ENCODE results near the gene NOP9.

Gene NOP9

GRCh38 chr14:24312736-24313507 lies 13.3 kb downstream of the NOP9 start:
- TF ChIP-seq CTCF (IDR thresholded peaks at IDR 0.05; ENCODE audit: insufficient read depth, low read depth, low read length, missing control alignments): no peak
- no peak overlapping the region for H3K4me3 ChIP-seq (ENCODE audit: low read length)
- no peak for DNase-seq (ENCODE audit: low read depth)

DNA sequence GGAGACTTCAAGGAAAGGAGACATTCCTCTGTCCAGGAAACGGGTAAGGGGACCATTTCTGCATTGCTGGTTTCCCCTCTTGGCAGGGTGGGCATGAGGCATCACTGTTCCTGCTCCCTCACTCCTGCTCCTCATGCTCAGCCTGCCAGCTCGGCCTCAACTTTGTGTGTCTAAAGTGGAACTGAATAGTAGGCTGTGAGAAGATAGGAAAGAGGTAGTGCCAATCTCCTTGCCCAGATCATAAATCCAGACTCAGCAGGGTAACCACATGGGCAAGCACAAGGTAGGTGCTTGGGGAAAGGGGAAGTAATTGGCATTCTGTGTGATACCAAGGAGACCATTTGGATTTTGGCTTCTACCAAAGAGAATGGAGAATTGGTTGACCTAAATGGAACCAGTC lies 14.3 kb downstream of the NOP9 start:
- no peak overlapping the region for H3K4me3 ChIP-seq (ENCODE audit: low read length)
- no peak for DNase-seq (ENCODE audit: low read depth)
- no peak for TF ChIP-seq CTCF (IDR thresholded peaks at IDR 0.05; ENCODE audit: insufficient read depth, low read depth, low read length, missing control alignments)

DNA sequence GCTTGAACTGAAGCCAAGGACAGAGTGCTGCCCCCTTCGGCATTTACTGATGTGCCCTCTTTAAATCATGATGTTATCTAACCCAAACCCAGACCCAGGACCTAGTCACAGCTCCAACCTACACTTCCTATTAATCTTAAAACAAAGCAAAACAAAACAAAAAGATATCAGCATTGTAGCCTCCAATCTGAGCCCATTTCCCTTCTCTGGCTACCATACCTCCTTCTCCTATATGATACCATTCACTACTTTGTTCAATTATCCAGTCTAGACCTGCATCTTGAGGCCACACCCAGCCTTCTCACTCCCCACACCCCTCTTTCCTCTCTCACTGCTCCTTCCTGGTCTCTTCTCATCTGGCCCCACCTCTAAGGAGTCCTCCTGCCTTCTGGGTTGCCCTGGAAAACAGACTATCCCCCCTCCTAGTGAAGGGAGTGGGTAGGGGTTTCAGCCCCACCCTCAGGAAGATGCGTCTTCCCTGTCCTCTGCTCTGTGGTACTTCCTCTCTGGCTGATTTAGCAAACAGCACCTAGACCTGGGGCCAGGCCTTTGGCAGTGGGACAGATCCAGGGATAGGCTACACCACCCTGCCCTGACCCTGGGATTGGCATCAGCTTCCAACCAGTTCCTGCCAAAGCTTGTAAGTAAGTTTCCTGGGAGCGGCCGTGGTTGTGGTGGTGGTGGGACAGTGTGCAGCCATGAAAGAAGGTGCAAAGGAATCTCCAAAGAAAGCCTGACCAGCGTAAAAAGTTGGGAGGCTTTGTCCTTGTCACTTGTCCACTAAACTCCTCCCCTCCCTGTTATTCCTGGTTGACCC lies 14.9 kb downstream of the NOP9 start:
- peak; percentile 52 for DNase-seq (ENCODE audit: low read depth)
- no peak for TF ChIP-seq CTCF (IDR thresholded peaks at IDR 0.05; ENCODE audit: insufficient read depth, low read depth, low read length, missing control alignments)
- no peak overlapping the region for H3K4me3 ChIP-seq (ENCODE audit: low read length)

GRCh38 chr14:24315243-24315806 lies 15.7 kb downstream of the NOP9 start:
- no peak overlapping the region for H3K4me3 ChIP-seq (ENCODE audit: low read length)
- no peak for TF ChIP-seq CTCF (IDR thresholded peaks at IDR 0.05; ENCODE audit: insufficient read depth, low read depth, low read length, missing control alignments)
- DNase-seq (ENCODE audit: low read depth): no peak

DNA sequence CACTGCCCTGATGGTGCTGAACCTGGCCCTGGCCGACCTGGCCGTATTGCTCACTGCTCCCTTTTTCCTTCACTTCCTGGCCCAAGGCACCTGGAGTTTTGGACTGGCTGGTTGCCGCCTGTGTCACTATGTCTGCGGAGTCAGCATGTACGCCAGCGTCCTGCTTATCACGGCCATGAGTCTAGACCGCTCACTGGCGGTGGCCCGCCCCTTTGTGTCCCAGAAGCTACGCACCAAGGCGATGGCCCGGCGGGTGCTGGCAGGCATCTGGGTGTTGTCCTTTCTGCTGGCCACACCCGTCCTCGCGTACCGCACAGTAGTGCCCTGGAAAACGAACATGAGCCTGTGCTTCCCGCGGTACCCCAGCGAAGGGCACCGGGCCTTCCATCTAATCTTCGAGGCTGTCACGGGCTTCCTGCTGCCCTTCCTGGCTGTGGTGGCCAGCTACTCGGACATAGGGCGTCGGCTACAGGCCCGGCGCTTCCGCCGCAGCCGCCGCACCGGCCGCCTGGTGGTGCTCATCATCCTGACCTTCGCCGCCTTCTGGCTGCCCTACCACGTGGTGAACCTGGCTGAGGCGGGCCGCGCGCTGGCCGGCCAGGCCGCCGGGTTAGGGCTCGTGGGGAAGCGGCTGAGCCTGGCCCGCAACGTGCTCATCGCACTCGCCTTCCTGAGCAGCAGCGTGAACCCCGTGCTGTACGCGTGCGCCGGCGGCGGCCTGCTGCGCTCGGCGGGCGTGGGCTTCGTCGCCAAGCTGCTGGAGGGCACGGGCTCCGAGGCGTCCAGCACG lies 16.4 kb downstream of the NOP9 start:
- DNase-seq (ENCODE audit: low read depth): no peak
- no peak overlapping the region for H3K4me3 ChIP-seq (ENCODE audit: low read length)
- TF ChIP-seq CTCF (IDR thresholded peaks at IDR 0.05; ENCODE audit: insufficient read depth, low read depth, low read length, missing control alignments): no peak

DNA sequence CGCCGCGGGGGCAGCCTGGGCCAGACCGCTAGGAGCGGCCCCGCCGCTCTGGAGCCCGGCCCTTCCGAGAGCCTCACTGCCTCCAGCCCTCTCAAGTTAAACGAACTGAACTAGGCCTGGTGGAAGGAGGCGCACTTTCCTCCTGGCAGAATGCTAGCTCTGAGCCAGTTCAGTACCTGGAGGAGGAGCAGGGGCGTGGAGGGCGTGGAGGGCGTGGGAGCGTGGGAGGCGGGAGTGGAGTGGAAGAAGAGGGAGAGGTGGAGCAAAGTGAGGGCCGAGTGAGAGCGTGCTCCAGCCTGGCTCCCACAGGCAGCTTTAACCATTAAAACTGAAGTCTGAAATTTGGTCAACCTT lies 16.9 kb downstream of the NOP9 start:
- no peak for TF ChIP-seq CTCF (IDR thresholded peaks at IDR 0.05; ENCODE audit: insufficient read depth, low read depth, low read length, missing control alignments)
- DNase-seq (ENCODE audit: low read depth): no peak
- H3K4me3 ChIP-seq (ENCODE audit: low read length): no peak overlapping the region

Measured in epithelial cell of esophagus (primary cell).